ENCODE measurements around the gene OR10AD1. TPM values are rescaled to one million over a fixed set of nuclear protein-coding genes. Genes with fewer than 3 reads are reported as not detected.
A peak's percentile ranks its signal among the peaks of the same experiment; 100 is the strongest.

The OR10AD1 gene
- total and polyA plus RNA-seq, 9 of the 15 experiments (the other 6 are each of a cell fraction or from before 2014, with no cell fraction given) = not detected

DNA sequence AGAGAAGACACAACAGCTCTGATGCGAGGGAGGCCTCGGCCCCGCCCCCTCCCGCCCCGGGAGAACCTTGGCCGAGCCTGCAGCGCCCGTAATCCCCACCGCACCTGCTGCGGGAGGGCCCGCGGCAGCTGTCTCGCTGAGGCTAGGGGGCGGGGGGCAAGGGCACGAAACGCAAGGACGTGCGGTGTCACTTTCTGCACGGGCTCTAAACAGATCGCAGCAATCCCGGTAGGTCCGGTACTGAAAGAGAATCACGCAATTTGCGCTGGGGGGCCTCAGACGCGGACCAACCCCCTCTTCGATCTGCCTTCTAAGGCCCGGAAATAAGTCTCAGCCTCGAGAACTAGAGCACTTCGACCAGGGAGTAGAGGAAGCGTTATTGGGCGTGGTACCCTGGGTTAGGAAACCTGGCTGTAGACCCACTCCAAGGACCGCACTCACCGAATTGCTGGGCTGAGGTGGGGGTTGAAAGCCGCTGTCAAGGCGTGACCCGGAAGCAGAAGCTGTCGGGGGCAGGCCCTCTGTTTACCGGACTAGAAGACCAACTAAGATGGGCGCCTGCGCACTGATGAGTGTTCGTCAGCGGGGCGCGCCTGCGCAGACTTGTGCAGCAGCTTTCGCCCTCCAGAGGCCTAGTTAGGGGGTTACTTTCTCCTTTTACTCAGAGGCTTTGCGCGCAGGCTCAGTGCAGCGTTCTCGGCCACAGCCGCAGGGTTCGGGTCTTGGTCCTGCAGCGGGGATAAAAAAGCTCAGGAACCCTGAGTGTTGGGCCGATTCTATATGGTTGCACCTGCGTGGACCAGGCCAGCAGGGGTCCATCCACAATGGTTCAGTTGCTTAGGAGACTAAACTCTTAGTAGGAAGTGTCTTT is 45.8 kb downstream of the OR10AD1 start, which contains the start of gene ASB8 (continued):
- TF ChIP-seq TRIM25 (IDR thresholded peaks at IDR 0.05; ENCODE audit: borderline replicate concordance) (no peak), ZNF592 (IDR thresholded peaks at IDR 0.05) (no peak; the same call in 1 of the 2 replicates), MIER1 (IDR thresholded peaks at IDR 0.05; ENCODE audit: low read depth) (no peak), RUNX1 (IDR thresholded peaks at IDR 0.05; ENCODE audit: low read depth) (no peak), MEIS2 (IDR thresholded peaks at IDR 0.05; ENCODE audit: partially characterized antibody) (peak; percentile 93), ZNF263 (CRISPR knock-in tag; IDR thresholded peaks at IDR 0.05; ENCODE audit: borderline replicate concordance) (no peak), RNF219 (CRISPR knock-in tag; IDR thresholded peaks at IDR 0.05) (no peak), NCOA2 (IDR thresholded peaks at IDR 0.05; ENCODE audit: partially characterized antibody in 2 of 2) (no peak), NR2F6 (CRISPR knock-in tag; IDR thresholded peaks at IDR 0.05) (no peak), CREBBP (IDR thresholded peaks at IDR 0.05; ENCODE audit: low read depth, low read length) (no peak), NFATC3 (IDR thresholded peaks at IDR 0.05) (no peak)
- TF ChIP-seq, protein P1, sequence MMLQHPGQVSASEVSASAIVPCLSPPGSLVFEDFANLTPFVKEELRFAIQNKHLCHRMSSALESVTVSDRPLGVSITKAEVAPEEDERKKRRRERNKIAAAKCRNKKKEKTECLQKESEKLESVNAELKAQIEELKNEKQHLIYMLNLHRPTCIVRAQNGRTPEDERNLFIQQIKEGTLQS (IDR thresholded peaks at IDR 0.05) = no peak
- TF ChIP-seq, protein P1 (CRISPR knock-in tag; conservative IDR thresholded peaks at IDR 0.05) = no peak
- TF ChIP-seq, protein P2, sequence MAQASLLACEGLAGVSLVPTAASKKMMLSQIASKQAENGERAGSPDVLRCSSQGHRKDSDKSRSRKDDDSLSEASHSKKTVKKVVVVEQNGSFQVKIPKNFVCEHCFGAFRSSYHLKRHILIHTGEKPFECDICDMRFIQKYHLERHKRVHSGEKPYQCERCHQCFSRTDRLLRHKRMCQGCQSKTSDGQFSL (CRISPR knock-in tag; IDR thresholded peaks at IDR 0.05) = no peak
- TF ChIP-seq, protein P2 (tag; IDR thresholded peaks at IDR 0.05) = no peak; a peak in 1 of 4 replicates

Measured in K562 (cell line).